Measurements from ENCODE around the gene TIGD3. TPM values are rescaled to one million over a fixed set of nuclear protein-coding genes. Genes with fewer than 3 reads are reported as not detected.

The TIGD3 gene
- total and polyA plus RNA-seq, 2 of the 13 experiments (the other 11 are each of a cell fraction or from before 2014, with no cell fraction given) = 0.49 to 4.9 TPM

DNA sequence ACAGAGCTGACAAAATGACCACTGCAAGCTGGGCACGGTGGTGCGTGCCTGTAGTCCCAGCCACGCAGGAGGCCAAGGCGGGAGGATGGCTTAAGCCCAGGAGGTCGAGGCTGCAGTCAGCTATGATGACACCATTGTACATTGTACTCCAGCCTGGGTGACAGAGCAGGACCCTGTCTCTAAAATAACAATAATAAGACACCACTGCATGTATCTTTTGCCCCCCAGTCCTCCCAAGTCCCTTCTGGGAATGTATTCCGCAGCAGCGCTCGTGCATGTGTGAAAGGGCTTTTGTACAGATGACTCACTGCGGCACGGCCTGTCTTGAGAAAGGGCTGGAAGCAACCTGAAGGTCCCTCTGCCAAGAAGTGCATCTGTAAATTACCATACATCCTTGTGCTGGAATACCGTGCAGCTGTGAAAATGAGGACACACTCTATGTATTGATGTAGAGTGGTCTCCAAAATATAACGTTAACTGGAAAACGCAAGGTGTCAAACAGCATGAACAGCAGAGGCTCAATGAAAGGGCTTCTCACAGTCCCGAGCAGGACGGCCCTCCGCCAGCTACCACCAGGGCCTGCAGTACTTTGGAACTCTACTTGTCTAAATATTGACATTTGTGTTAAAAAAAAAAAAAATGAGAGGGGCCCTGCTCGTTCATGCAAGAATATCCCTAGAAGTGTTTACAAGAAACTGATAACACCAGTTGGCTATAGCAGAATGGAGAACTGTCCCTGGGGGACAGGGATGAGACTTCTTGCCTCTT lies 48.9 kb upstream of the TIGD3 start (continued):
- TF ChIP-seq, protein P1, sequence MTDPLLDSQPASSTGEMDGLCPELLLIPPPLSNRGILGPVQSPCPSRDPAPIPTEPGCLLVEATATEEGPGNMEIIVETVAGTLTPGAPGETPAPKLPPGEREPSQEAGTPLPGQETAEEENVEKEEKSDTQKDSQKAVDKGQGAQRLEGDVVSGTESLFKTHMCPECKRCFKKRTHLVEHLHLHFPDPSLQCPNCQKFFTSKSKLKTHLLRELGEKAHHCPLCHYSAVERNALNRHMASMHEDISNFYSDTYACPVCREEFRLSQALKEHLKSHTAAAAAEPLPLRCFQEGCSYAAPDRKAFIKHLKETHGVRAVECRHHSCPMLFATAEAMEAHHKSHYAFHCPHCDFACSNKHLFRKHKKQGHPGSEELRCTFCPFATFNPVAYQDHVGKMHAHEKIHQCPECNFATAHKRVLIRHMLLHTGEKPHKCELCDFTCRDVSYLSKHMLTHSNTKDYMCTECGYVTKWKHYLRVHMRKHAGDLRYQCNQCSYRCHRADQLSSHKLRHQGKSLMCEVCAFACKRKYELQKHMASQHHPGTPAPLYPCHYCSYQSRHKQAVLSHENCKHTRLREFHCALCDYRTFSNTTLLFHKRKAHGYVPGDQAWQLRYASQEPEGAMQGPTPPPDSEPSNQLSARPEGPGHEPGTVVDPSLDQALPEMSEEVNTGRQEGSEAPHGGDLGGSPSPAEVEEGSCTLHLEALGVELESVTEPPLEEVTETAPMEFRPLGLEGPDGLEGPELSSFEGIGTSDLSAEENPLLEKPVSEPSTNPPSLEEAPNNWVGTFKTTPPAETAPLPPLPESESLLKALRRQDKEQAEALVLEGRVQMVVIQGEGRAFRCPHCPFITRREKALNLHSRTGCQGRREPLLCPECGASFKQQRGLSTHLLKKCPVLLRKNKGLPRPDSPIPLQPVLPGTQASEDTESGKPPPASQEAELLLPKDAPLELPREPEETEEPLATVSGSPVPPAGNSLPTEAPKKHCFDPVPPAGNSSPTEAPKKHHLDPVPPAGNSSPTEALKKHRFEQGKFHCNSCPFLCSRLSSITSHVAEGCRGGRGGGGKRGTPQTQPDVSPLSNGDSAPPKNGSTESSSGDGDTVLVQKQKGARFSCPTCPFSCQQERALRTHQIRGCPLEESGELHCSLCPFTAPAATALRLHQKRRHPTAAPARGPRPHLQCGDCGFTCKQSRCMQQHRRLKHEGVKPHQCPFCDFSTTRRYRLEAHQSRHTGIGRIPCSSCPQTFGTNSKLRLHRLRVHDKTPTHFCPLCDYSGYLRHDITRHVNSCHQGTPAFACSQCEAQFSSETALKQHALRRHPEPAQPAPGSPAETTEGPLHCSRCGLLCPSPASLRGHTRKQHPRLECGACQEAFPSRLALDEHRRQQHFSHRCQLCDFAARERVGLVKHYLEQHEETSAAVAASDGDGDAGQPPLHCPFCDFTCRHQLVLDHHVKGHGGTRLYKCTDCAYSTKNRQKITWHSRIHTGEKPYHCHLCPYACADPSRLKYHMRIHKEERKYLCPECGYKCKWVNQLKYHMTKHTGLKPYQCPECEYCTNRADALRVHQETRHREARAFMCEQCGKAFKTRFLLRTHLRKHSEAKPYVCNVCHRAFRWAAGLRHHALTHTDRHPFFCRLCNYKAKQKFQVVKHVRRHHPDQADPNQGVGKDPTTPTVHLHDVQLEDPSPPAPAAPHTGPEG (CRISPR knock-in tag; IDR thresholded peaks at IDR 0.05) = no peak
- TF ChIP-seq KDM4B (CRISPR knock-in tag; IDR thresholded peaks at IDR 0.05) (no peak), JDP2 (CRISPR knock-in tag; IDR thresholded peaks at IDR 0.05; ENCODE audit: borderline replicate concordance) (no peak), CHD4 (IDR thresholded peaks at IDR 0.05; ENCODE audit: borderline replicate concordance, low read length) (no peak), MXI1 (IDR thresholded peaks at IDR 0.05; ENCODE audit: borderline replicate concordance, low read depth, low read length) (0 out of 3 replicates have a peak, but pooled peaks have one; percentile 19), ZNF326 (CRISPR knock-in tag; IDR thresholded peaks at IDR 0.05; ENCODE audit: borderline replicate concordance) (no peak), GPN1 (CRISPR knock-in tag; IDR thresholded peaks at IDR 0.05; ENCODE audit: borderline replicate concordance) (no peak), ZNF564 (CRISPR knock-in tag; IDR thresholded peaks at IDR 0.05) (0 out of 2 replicates have a peak, but pooled peaks have one; percentile 52), ZNF703 (CRISPR knock-in tag; IDR thresholded peaks at IDR 0.05; ENCODE audit: borderline replicate concordance) (no peak), ZSCAN29 (CRISPR knock-in tag; conservative IDR thresholded peaks at IDR 0.05) (no peak), ZNF777 (CRISPR knock-in tag; IDR thresholded peaks at IDR 0.05) (no peak), ZIK1 (CRISPR knock-in tag; IDR thresholded peaks at IDR 0.05; ENCODE audit: borderline replicate concordance, low read depth) (no peak), CCAR2 (optimal IDR thresholded peaks at IDR 0.05; ENCODE audit: low read depth, low read length) (peak; percentile 22), SMC3 (IDR thresholded peaks at IDR 0.05; ENCODE audit: low read length) (peak; percentile 20; the same call in 1 of the 2 replicates)
- TF ChIP-seq, protein P2, sequence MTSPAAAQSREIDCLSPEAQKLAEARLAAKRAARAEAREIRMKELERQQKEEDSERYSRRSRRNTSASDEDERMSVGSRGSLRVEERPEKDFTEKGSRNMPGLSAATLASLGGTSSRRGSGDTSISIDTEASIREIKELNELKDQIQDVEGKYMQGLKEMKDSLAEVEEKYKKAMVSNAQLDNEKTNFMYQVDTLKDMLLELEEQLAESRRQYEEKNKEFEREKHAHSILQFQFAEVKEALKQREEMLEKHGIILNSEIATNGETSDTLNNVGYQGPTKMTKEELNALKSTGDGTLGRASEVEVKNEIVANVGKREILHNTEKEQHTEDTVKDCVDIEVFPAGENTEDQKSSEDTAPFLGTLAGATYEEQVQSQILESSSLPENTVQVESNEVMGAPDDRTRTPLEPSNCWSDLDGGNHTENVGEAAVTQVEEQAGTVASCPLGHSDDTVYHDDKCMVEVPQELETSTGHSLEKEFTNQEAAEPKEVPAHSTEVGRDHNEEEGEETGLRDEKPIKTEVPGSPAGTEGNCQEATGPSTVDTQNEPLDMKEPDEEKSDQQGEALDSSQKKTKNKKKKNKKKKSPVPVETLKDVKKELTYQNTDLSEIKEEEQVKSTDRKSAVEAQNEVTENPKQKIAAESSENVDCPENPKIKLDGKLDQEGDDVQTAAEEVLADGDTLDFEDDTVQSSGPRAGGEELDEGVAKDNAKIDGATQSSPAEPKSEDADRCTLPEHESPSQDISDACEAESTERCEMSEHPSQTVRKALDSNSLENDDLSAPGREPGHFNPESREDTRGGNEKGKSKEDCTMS (CRISPR knock-in tag; conservative IDR thresholded peaks at IDR 0.05) = no peak
- TF ChIP-seq, protein P3, sequence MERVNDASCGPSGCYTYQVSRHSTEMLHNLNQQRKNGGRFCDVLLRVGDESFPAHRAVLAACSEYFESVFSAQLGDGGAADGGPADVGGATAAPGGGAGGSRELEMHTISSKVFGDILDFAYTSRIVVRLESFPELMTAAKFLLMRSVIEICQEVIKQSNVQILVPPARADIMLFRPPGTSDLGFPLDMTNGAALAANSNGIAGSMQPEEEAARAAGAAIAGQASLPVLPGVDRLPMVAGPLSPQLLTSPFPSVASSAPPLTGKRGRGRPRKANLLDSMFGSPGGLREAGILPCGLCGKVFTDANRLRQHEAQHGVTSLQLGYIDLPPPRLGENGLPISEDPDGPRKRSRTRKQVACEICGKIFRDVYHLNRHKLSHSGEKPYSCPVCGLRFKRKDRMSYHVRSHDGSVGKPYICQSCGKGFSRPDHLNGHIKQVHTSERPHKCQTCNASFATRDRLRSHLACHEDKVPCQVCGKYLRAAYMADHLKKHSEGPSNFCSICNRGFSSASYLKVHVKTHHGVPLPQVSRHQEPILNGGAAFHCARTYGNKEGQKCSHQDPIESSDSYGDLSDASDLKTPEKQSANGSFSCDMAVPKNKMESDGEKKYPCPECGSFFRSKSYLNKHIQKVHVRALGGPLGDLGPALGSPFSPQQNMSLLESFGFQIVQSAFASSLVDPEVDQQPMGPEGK (CRISPR knock-in tag; IDR thresholded peaks at IDR 0.05) = peak; percentile 55; the same call in 1 of the 2 replicates
- TF ChIP-seq, protein P4, sequence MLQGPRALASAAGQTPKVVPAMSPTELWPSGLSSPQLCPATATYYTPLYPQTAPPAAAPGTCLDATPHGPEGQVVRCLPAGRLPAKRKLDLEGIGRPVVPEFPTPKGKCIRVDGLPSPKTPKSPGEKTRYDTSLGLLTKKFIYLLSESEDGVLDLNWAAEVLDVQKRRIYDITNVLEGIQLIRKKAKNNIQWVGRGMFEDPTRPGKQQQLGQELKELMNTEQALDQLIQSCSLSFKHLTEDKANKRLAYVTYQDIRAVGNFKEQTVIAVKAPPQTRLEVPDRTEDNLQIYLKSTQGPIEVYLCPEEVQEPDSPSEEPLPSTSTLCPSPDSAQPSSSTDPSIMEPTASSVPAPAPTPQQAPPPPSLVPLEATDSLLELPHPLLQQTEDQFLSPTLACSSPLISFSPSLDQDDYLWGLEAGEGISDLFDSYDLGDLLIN (CRISPR knock-in tag; IDR thresholded peaks at IDR 0.05; ENCODE audit: borderline replicate concordance) = no peak
